Measurements from ENCODE around the gene MED7.

The MED7 gene

GRCh38 chr5:157143127-157143971 is 684 bp upstream of the MED7 start:
- no peaks in the 10 kb centered on the region for H3K9me3 ChIP-seq (ENCODE audit: control insufficient read depth in 5 of 5, low read length in 5 of 5)
- H3K27ac ChIP-seq (ENCODE audit: low read depth, low read length), result peak overlapping the region; percentile 88
- peak overlapping the region; percentile 88 to 97 (median 94) for H3K4me3 ChIP-seq (ENCODE audit: low read depth in 1 of 5, low read length in 5 of 5)
- H3K27me3 ChIP-seq (ENCODE audit: control insufficient read depth in 5 of 5, insufficient read depth in 4 of 5, low read length in 5 of 5), result no peaks in the 10 kb centered on the region
- H3K36me3 ChIP-seq (ENCODE audit: control insufficient read depth in 5 of 5, insufficient read depth in 5 of 5, low read length in 5 of 5), result peaks cover 5 to 10% (median 7%) of the 10 kb centered on the region in 5 donors
- peaks cover 2 to 21% (median 17%) of the 10 kb centered on the region in 5 donors for H3K4me1 ChIP-seq (ENCODE audit: control insufficient read depth in 5 of 5, insufficient read depth in 5 of 5, low read length in 5 of 5)
- H3K9ac ChIP-seq (ENCODE audit: low read length in 5 of 5), result peak overlapping the region; percentile 60 to 99 (median 98)

GRCh38 chr5:157137691-157138090 is 5.0 kb downstream of the MED7 start:
- no peak overlapping the region for H3K4me3 ChIP-seq (ENCODE audit: low read depth in 1 of 5, low read length in 5 of 5)
- H3K9ac ChIP-seq (ENCODE audit: low read length in 5 of 5), result no peak overlapping the region
- H3K27ac ChIP-seq (ENCODE audit: low read depth, low read length), result no peak overlapping the region
- H3K4me1 ChIP-seq (ENCODE audit: control insufficient read depth in 5 of 5, insufficient read depth in 5 of 5, low read length in 5 of 5), result peaks cover 2 to 21% (median 11%) of the 10 kb centered on the region in 5 donors
- peaks cover 12 to 26% (median 16%) of the 10 kb centered on the region in 5 donors for H3K36me3 ChIP-seq (ENCODE audit: control insufficient read depth in 5 of 5, insufficient read depth in 5 of 5, low read length in 5 of 5)
- no peaks in the 10 kb centered on the region for H3K27me3 ChIP-seq (ENCODE audit: control insufficient read depth in 5 of 5, insufficient read depth in 4 of 5, low read length in 5 of 5)
- H3K9me3 ChIP-seq (ENCODE audit: control insufficient read depth in 5 of 5, low read length in 5 of 5), result no peaks in the 10 kb centered on the region

GRCh38 chr5:157132281-157132612 is 10.4 kb downstream of the MED7 start:
- Histone ChIP-seq H3K9me3 (ENCODE audit: control insufficient read depth in 5 of 5, low read length in 5 of 5) (no peaks in the 10 kb centered on the region), H3K4me3 (ENCODE audit: low read depth in 1 of 5, low read length in 5 of 5) (no peak overlapping the region), H3K36me3 (ENCODE audit: control insufficient read depth in 5 of 5, insufficient read depth in 5 of 5, low read length in 5 of 5) (peaks cover 0 to 5% (median 0%) of the 10 kb centered on the region in 5 donors), H3K27ac (ENCODE audit: low read depth, low read length) (no peak overlapping the region), H3K27me3 (ENCODE audit: control insufficient read depth in 5 of 5, insufficient read depth in 4 of 5, low read length in 5 of 5) (no peaks in the 10 kb centered on the region), H3K4me1 (ENCODE audit: control insufficient read depth in 5 of 5, insufficient read depth in 5 of 5, low read length in 5 of 5) (peaks cover 0 to 5% (median 0%) of the 10 kb centered on the region in 5 donors), H3K9ac (ENCODE audit: low read length in 5 of 5) (no peak overlapping the region)

GRCh38 chr5:157130925-157131324 is 11.7 kb downstream of the MED7 start:
- H3K4me1 ChIP-seq (ENCODE audit: control insufficient read depth in 5 of 5, insufficient read depth in 5 of 5, low read length in 5 of 5), result peaks cover 0 to 5% (median 0%) of the 10 kb centered on the region in 5 donors
- no peaks in the 10 kb centered on the region for H3K9me3 ChIP-seq (ENCODE audit: control insufficient read depth in 5 of 5, low read length in 5 of 5)
- H3K4me3 ChIP-seq (ENCODE audit: low read depth in 1 of 5, low read length in 5 of 5), result no peak overlapping the region
- no peak overlapping the region for H3K27ac ChIP-seq (ENCODE audit: low read depth, low read length)
- no peak overlapping the region for H3K9ac ChIP-seq (ENCODE audit: low read length in 5 of 5)
- H3K36me3 ChIP-seq (ENCODE audit: control insufficient read depth in 5 of 5, insufficient read depth in 5 of 5, low read length in 5 of 5), result no peaks in the 10 kb centered on the region
- no peaks in the 10 kb centered on the region for H3K27me3 ChIP-seq (ENCODE audit: control insufficient read depth in 5 of 5, insufficient read depth in 4 of 5, low read length in 5 of 5)

- no peak overlapping the region for H3K9ac ChIP-seq (ENCODE audit: low read length in 5 of 5)
- no peak overlapping the region for H3K27ac ChIP-seq (ENCODE audit: low read depth, low read length)
- no peak overlapping the region for H3K4me3 ChIP-seq (ENCODE audit: low read depth in 1 of 5, low read length in 5 of 5)
- no peaks in the 10 kb centered on the region for H3K36me3 ChIP-seq (ENCODE audit: control insufficient read depth in 5 of 5, insufficient read depth in 5 of 5, low read length in 5 of 5)
- no peaks in the 10 kb centered on the region for H3K4me1 ChIP-seq (ENCODE audit: control insufficient read depth in 5 of 5, insufficient read depth in 5 of 5, low read length in 5 of 5)
- peaks cover 3 to 13% (median 7%) of the 10 kb centered on the region in 5 donors for H3K9me3 ChIP-seq (ENCODE audit: control insufficient read depth in 5 of 5, low read length in 5 of 5)
- H3K27me3 ChIP-seq (ENCODE audit: control insufficient read depth in 5 of 5, insufficient read depth in 4 of 5, low read length in 5 of 5), result no peaks in the 10 kb centered on the region
Observed at GRCh38 chr5:157121709-157122108, 21.0 kb downstream of the MED7 start.

GRCh38 chr5:157120102-157120501 is 22.6 kb downstream of the MED7 start:
- no peak overlapping the region for H3K27ac ChIP-seq (ENCODE audit: low read depth, low read length)
- H3K9ac ChIP-seq (ENCODE audit: low read length in 5 of 5), result no peak overlapping the region
- H3K4me3 ChIP-seq (ENCODE audit: low read depth in 1 of 5, low read length in 5 of 5), result no peak overlapping the region
- no peaks in the 10 kb centered on the region for H3K36me3 ChIP-seq (ENCODE audit: control insufficient read depth in 5 of 5, insufficient read depth in 5 of 5, low read length in 5 of 5)
- peaks cover 3 to 13% (median 7%) of the 10 kb centered on the region in 5 donors for H3K9me3 ChIP-seq (ENCODE audit: control insufficient read depth in 5 of 5, low read length in 5 of 5)
- H3K4me1 ChIP-seq (ENCODE audit: control insufficient read depth in 5 of 5, insufficient read depth in 5 of 5, low read length in 5 of 5), result no peaks in the 10 kb centered on the region
- no peaks in the 10 kb centered on the region for H3K27me3 ChIP-seq (ENCODE audit: control insufficient read depth in 5 of 5, insufficient read depth in 4 of 5, low read length in 5 of 5)

GRCh38 chr5:157116483-157116954 is 26.1 kb downstream of the MED7 start:
- Histone ChIP-seq H3K9ac (ENCODE audit: low read length in 5 of 5) (no peak overlapping the region), H3K27ac (ENCODE audit: low read depth, low read length) (no peak overlapping the region), H3K27me3 (ENCODE audit: control insufficient read depth in 5 of 5, insufficient read depth in 4 of 5, low read length in 5 of 5) (no peaks in the 10 kb centered on the region), H3K36me3 (ENCODE audit: control insufficient read depth in 5 of 5, insufficient read depth in 5 of 5, low read length in 5 of 5) (no peaks in the 10 kb centered on the region), H3K9me3 (ENCODE audit: control insufficient read depth in 5 of 5, low read length in 5 of 5) (peaks cover 3 to 7% (median 7%) of the 10 kb centered on the region in 5 donors), H3K4me1 (ENCODE audit: control insufficient read depth in 5 of 5, insufficient read depth in 5 of 5, low read length in 5 of 5) (peaks cover 0 to 7% (median 2%) of the 10 kb centered on the region in 5 donors), H3K4me3 (ENCODE audit: low read depth in 1 of 5, low read length in 5 of 5) (no peak overlapping the region)

- H3K4me1 ChIP-seq (ENCODE audit: control insufficient read depth in 5 of 5, insufficient read depth in 5 of 5, low read length in 5 of 5), result peaks cover 0 to 7% (median 2%) of the 10 kb centered on the region in 5 donors
- H3K4me3 ChIP-seq (ENCODE audit: low read depth in 1 of 5, low read length in 5 of 5), result no peak overlapping the region
Observed at GRCh38 chr5:157115502-157115901, 27.2 kb downstream of the MED7 start.

GRCh38 chr5:157115012-157115411 is 27.7 kb downstream of the MED7 start:
- no peaks in the 10 kb centered on the region for H3K9me3 ChIP-seq (ENCODE audit: control insufficient read depth in 5 of 5, low read length in 5 of 5)
- H3K27ac ChIP-seq (ENCODE audit: low read depth, low read length), result peak overlapping the region; percentile 39
- H3K4me1 ChIP-seq (ENCODE audit: control insufficient read depth in 5 of 5, insufficient read depth in 5 of 5, low read length in 5 of 5), result peaks cover 0 to 7% (median 2%) of the 10 kb centered on the region in 5 donors
- no peaks in the 10 kb centered on the region for H3K36me3 ChIP-seq (ENCODE audit: control insufficient read depth in 5 of 5, insufficient read depth in 5 of 5, low read length in 5 of 5)
- no peaks in the 10 kb centered on the region for H3K27me3 ChIP-seq (ENCODE audit: control insufficient read depth in 5 of 5, insufficient read depth in 4 of 5, low read length in 5 of 5)
- H3K4me3 ChIP-seq (ENCODE audit: low read depth in 1 of 5, low read length in 5 of 5), result no peak overlapping the region
- no peak overlapping the region for H3K9ac ChIP-seq (ENCODE audit: low read length in 5 of 5)

More at GRCh38 chr5:157115502-157115901, 27.2 kb downstream of the MED7 start:
- no peaks in the 10 kb centered on the region for H3K27me3 ChIP-seq (ENCODE audit: control insufficient read depth in 5 of 5, insufficient read depth in 4 of 5, low read length in 5 of 5)
- no peaks in the 10 kb centered on the region for H3K36me3 ChIP-seq (ENCODE audit: control insufficient read depth in 5 of 5, insufficient read depth in 5 of 5, low read length in 5 of 5)
- H3K27ac ChIP-seq (ENCODE audit: low read depth, low read length), result peak overlapping the region; percentile 39
- H3K9ac ChIP-seq (ENCODE audit: low read length in 5 of 5), result no peak overlapping the region
- no peaks in the 10 kb centered on the region for H3K9me3 ChIP-seq (ENCODE audit: control insufficient read depth in 5 of 5, low read length in 5 of 5)

GRCh38 chr5:157113002-157113401 is 29.7 kb downstream of the MED7 start:
- Histone ChIP-seq H3K27ac (ENCODE audit: low read depth, low read length) (peak overlapping the region; percentile 55), H3K27me3 (ENCODE audit: control insufficient read depth in 5 of 5, insufficient read depth in 4 of 5, low read length in 5 of 5) (no peaks in the 10 kb centered on the region), H3K4me1 (ENCODE audit: control insufficient read depth in 5 of 5, insufficient read depth in 5 of 5, low read length in 5 of 5) (peaks cover 0 to 7% (median 6%) of the 10 kb centered on the region in 5 donors), H3K9ac (ENCODE audit: low read length in 5 of 5) (peak overlapping the region in 2 of 5 donors; percentile 11 to 26), H3K4me3 (ENCODE audit: low read depth in 1 of 5, low read length in 5 of 5) (peak overlapping the region in 2 of 5 donors; percentile 19 to 26), H3K36me3 (ENCODE audit: control insufficient read depth in 5 of 5, insufficient read depth in 5 of 5, low read length in 5 of 5) (no peaks in the 10 kb centered on the region), H3K9me3 (ENCODE audit: control insufficient read depth in 5 of 5, low read length in 5 of 5) (no peaks in the 10 kb centered on the region)

Measured in subcutaneous abdominal adipose tissue (tissue), 5 donors.